Endothelial cell (in vitro differentiated cells): Measurements from ENCODE around the gene GALNT14. TPM values are rescaled to one million over a fixed set of nuclear protein-coding genes. Genes with fewer than 3 reads are reported as not detected.

Source experiments
- DNase-seq: peaks from one replicate; pipeline ENCODE4 v3.0.0; 2021; ENCODE audit warnings: low spot score
- H3K27ac Mint-ChIP-seq: one replicate; pipeline ENCODE4 v1.8.0; 2021; ENCODE audit warnings: mixed read lengths, inconsistent platforms; ENCODE audit not compliant: unreplicated experiment
- H3K27me3 Mint-ChIP-seq: one replicate; pipeline ENCODE4 v1.8.0; 2021; ENCODE audit warnings: mild to moderate bottlenecking, moderate library complexity, mixed read lengths, inconsistent platforms; ENCODE audit not compliant: unreplicated experiment
- H3K36me3 Mint-ChIP-seq: one replicate; pipeline ENCODE4 v1.8.0; 2021; ENCODE audit warnings: mild to moderate bottlenecking, low read depth, mixed read lengths, inconsistent platforms; ENCODE audit not compliant: unreplicated experiment
- H3K4me1 Mint-ChIP-seq: one replicate; pipeline ENCODE4 v1.8.0; 2021; ENCODE audit warnings: mild to moderate bottlenecking, mixed read lengths, inconsistent platforms; ENCODE audit not compliant: unreplicated experiment
- H3K4me3 Mint-ChIP-seq: one replicate; pipeline ENCODE4 v1.8.0; 2021; ENCODE audit warnings: mild to moderate bottlenecking, mixed read lengths, inconsistent platforms; ENCODE audit not compliant: unreplicated experiment
- H3K9me3 Mint-ChIP-seq: one replicate; pipeline ENCODE4 v1.8.0; 2021; ENCODE audit warnings: mixed read lengths, inconsistent platforms; ENCODE audit not compliant: unreplicated experiment
- CTCF ChIP-seq: fragments of 200-600 bp; sonication (generic); IDR thresholded peaks from one replicate; pipeline ENCODE4 v1.5.0; 2021; ENCODE audit warnings: antibody characterized with exemption; ENCODE audit not compliant: unreplicated experiment
- total RNA-seq: library from RNA; stranded (reverse); fragmentation: NEBNext Ultra II Directional; extraction: Animal tissue kit (Norgen Biotek cat#: 25700); gene quantifications from one replicate; pipeline ENCODE4 v1.2.1, GENCODE V29; 2021; ENCODE audit not compliant: unreplicated experiment

The GALNT14 gene
- total RNA-seq, 1 donor from 2014 or later: 16.8 TPM

- DNase-seq: no peak
- Mint-ChIP-seq H3K27ac (no peak overlapping the region), H3K27me3 (peaks cover 2% of the 10 kb centered on the region), H3K9me3 (no peaks in the 10 kb centered on the region), H3K4me1 (no peaks in the 10 kb centered on the region), H3K4me3 (no peak overlapping the region), H3K36me3 (peaks cover 5% of the 10 kb centered on the region)
- TF ChIP-seq CTCF: no peak
Observed at GRCh38 chr2:30900381-30900780, 237.9 kb downstream of the GALNT14 start.

GRCh38 chr2:30899516-30900054 is 238.7 kb downstream of the GALNT14 start:
- no peak for DNase-seq
- H3K27me3 Mint-ChIP-seq: peaks cover 2% of the 10 kb centered on the region
- no peak overlapping the region for H3K27ac Mint-ChIP-seq
- no peak overlapping the region for H3K4me3 Mint-ChIP-seq
- no peak for TF ChIP-seq CTCF
- no peaks in the 10 kb centered on the region for H3K4me1 Mint-ChIP-seq
- H3K36me3 Mint-ChIP-seq: peaks cover 5% of the 10 kb centered on the region
- no peaks in the 10 kb centered on the region for H3K9me3 Mint-ChIP-seq

GRCh38 chr2:30897539-30897938 is 240.7 kb downstream of the GALNT14 start:
- no peak for TF ChIP-seq CTCF
- Mint-ChIP-seq H3K4me3 (no peak overlapping the region), H3K27ac (no peak overlapping the region), H3K9me3 (no peaks in the 10 kb centered on the region), H3K27me3 (peaks cover 2% of the 10 kb centered on the region), H3K4me1 (no peaks in the 10 kb centered on the region), H3K36me3 (no peaks in the 10 kb centered on the region)
- no peak for DNase-seq

- Mint-ChIP-seq H3K27ac (no peak overlapping the region), H3K9me3 (no peaks in the 10 kb centered on the region), H3K27me3 (peaks cover 2% of the 10 kb centered on the region), H3K36me3 (no peaks in the 10 kb centered on the region), H3K4me3 (no peak overlapping the region), H3K4me1 (no peaks in the 10 kb centered on the region)
- no peak for DNase-seq
- TF ChIP-seq CTCF: no peak
Observed at GRCh38 chr2:30894498-30895119, 243.6 kb downstream of the GALNT14 start.

GRCh38 chr2:30888852-30889409 is 249.3 kb downstream of the GALNT14 start:
- no peak for TF ChIP-seq CTCF
- peaks cover 4% of the 10 kb centered on the region for H3K36me3 Mint-ChIP-seq
- DNase-seq: no peak
- no peaks in the 10 kb centered on the region for H3K9me3 Mint-ChIP-seq
- peaks cover 16% of the 10 kb centered on the region for H3K4me1 Mint-ChIP-seq
- no peak overlapping the region for H3K4me3 Mint-ChIP-seq
- no peak overlapping the region for H3K27ac Mint-ChIP-seq
- H3K27me3 Mint-ChIP-seq: peaks cover 2% of the 10 kb centered on the region
